Natural killer cell (primary cell): ENCODE data around the gene NTHL1. TPM values are rescaled to one million over a fixed set of nuclear protein-coding genes. Genes with fewer than 3 reads are reported as not detected.

Source experiments
- ATAC-seq, 3 donors: fragments of 150-1000 bp in 2 of 3; fragments of 200-7000 bp in 1 of 3; cut with Tn5 transposase; 1 replicate in 1 of 3; 2 replicates in 2 of 3; pipeline ENCODE4 v1.10.0; 2021; ENCODE audit warnings: mild to moderate bottlenecking in 2 of 3, moderate library complexity in 2 of 3
- DNase-seq, 2 donors: peaks; one replicate each; pipeline versions ENCODE4 v3.0.0 to v3.0.0-alpha.2; 2013 to 2021; ENCODE audit warnings: mixed read lengths in 1 of 2
- H3K27ac ChIP-seq: one replicate; pipeline ENCODE4 v1.5.1; 2013; ENCODE audit warnings: mild to moderate bottlenecking, low read length
- H3K27me3 ChIP-seq: one replicate; pipeline ENCODE4 v1.6.1; 2013; ENCODE audit warnings: low read length; ENCODE audit not compliant: control insufficient read depth, insufficient read depth
- H3K36me3 ChIP-seq: one replicate; pipeline ENCODE4 v1.6.1; 2013; ENCODE audit warnings: low read length; ENCODE audit not compliant: control insufficient read depth, insufficient read depth
- H3K4me1 ChIP-seq: one replicate; pipeline ENCODE4 v1.6.1; 2013; ENCODE audit warnings: low read length; ENCODE audit not compliant: control insufficient read depth, insufficient read depth
- H3K4me3 ChIP-seq: one replicate; pipeline ENCODE4 v1.5.1; 2013; ENCODE audit warnings: low read length
- H3K9me3 ChIP-seq: one replicate; pipeline ENCODE4 v1.6.1; 2013; ENCODE audit warnings: low read length; ENCODE audit not compliant: control insufficient read depth, insufficient read depth
- H3K27ac Mint-ChIP-seq, 2 donors: one replicate each; pipeline ENCODE4 v1.8.0; 2022; ENCODE audit warnings: mild to moderate bottlenecking in 2 of 2, mixed read lengths in 2 of 2, moderate library complexity in 1 of 2
- H3K27me3 Mint-ChIP-seq, 2 donors: one replicate each; pipeline ENCODE4 v1.8.0; 2022; ENCODE audit warnings: low read depth in 2 of 2, mixed read lengths in 2 of 2
- H3K36me3 Mint-ChIP-seq: one replicate; pipeline ENCODE4 v1.8.0; 2022; ENCODE audit warnings: mixed read lengths
- H3K4me1 Mint-ChIP-seq, 2 donors: one replicate each; pipeline ENCODE4 v1.8.0; 2022; ENCODE audit warnings: mixed read lengths in 2 of 2
- H3K4me3 Mint-ChIP-seq: one replicate; pipeline ENCODE4 v1.8.0; 2022; ENCODE audit warnings: mild to moderate bottlenecking, moderate library complexity, mixed read lengths
- H3K9me3 Mint-ChIP-seq, 2 donors: one replicate each; pipeline ENCODE4 v1.8.0; 2022; ENCODE audit warnings: mixed read lengths in 2 of 2
- WGBS: methylation state at CpG from one replicate; pipeline ENCODE4 v1.1.7; 2013; ENCODE audit warnings: missing lambda C conversion rate; ENCODE audit not compliant: insufficient coverage; 5-methylcytosine and 5-hydroxymethylcytosine counted together
- intact Hi-C: fragments of 100-400 bp; cut with micrococcal nuclease; formaldehyde crosslinking; loops from one replicate; pipeline ENCODE4 v1.14.2; 2022
- total RNA-seq, 4 donors: library from RNA; stranded (reverse); fragments of 120-200 nt in 1 of 4; gene quantifications; one replicate each; pipeline versions ENCODE4 v1.2.3 to v1.2.4, GENCODE V29; 2013 to 2022
- TF ChIP-seq, protein P1 (sequence below): fragments of 200-600 bp; IDR thresholded peaks from one replicate; pipeline ENCODE4 v1.8.0; 2022; ENCODE audit warnings: antibody characterized with exemption

The NTHL1 gene
- total RNA-seq, 3 donors from 2014 or later (not counting 1 experiment from before 2014, with no cell fraction given): 8.7 to 12.9 (median 9.7) TPM

DNA sequence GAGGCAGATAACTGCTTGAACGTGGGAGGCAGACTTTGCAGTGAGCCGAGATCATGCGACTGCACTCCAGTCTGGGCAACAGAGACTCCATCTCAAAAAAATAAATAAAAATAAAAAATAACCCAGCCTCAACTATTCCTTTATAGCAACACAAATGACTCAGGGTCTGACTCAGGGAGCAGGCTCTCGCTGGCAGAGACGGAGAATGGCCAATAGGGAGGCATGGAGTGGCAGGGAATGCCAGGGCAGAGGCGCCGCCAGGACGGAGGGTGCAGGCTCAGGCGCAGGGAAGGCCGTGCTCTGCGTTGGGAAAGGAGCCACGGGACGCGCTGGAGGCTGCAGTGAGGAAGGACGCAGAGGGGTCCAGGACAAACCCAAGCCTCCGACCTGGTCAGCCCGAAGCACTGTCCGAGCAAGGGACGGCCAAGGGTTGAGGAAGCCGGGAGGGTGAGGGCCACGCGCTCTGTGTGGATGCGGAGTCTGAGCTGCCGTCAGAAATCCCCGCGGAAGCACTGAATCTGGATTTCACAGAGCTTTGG, 47.8 kb upstream of the NTHL1 start:
- Mint-ChIP-seq H3K4me1 (no peaks in the 10 kb centered on the region), H3K36me3 (no peaks in the 10 kb centered on the region), H3K27me3 (no peaks in the 10 kb centered on the region), H3K27ac (no peak overlapping the region), H3K9me3 (no peaks in the 10 kb centered on the region), H3K4me3 (no peak overlapping the region)
- intact Hi-C loops: no loop called here
- TF ChIP-seq, protein P1, sequence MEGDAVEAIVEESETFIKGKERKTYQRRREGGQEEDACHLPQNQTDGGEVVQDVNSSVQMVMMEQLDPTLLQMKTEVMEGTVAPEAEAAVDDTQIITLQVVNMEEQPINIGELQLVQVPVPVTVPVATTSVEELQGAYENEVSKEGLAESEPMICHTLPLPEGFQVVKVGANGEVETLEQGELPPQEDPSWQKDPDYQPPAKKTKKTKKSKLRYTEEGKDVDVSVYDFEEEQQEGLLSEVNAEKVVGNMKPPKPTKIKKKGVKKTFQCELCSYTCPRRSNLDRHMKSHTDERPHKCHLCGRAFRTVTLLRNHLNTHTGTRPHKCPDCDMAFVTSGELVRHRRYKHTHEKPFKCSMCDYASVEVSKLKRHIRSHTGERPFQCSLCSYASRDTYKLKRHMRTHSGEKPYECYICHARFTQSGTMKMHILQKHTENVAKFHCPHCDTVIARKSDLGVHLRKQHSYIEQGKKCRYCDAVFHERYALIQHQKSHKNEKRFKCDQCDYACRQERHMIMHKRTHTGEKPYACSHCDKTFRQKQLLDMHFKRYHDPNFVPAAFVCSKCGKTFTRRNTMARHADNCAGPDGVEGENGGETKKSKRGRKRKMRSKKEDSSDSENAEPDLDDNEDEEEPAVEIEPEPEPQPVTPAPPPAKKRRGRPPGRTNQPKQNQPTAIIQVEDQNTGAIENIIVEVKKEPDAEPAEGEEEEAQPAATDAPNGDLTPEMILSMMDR: no peak
- no peaks in the 10 kb centered on the region for H3K4me1 ChIP-seq
- DNase-seq (no peak), ATAC-seq (no peak)
- H3K9me3 ChIP-seq: no peaks in the 10 kb centered on the region
- H3K27ac ChIP-seq: no peak overlapping the region
- H3K4me3 ChIP-seq: no peak overlapping the region
- H3K36me3 ChIP-seq: peaks cover 12% of the 10 kb centered on the region
- WGBS: 98% methylated on average over 26 of the region's 26 CpGs
- no peaks in the 10 kb centered on the region for H3K27me3 ChIP-seq

DNA sequence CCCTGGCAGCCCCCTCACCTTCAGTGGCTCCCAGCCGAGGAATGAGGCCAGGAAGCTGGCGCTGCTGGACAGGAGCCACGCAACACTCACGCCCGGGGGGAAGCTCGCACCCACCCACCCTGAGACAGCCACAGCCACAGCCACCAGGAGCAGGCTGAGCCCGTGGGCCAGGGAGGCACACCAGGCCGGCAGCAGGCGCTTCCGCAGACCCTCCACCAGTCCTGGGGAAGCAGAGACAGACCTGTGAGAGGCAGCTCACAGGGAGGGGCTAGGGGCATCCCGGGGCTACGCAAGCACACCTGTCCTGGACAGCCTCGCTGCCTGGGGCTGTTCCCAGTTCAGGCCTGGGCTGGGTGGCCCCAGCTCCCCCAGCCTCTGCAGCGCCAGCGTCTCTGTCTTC, 46.2 kb upstream of the NTHL1 start:
- TF ChIP-seq, protein P1: no peak
- peaks cover 14% of the 10 kb centered on the region for H3K36me3 ChIP-seq
- H3K27ac ChIP-seq: no peak overlapping the region
- H3K27me3 ChIP-seq: no peaks in the 10 kb centered on the region
- WGBS: 93% methylated on average over 15 of the region's 15 CpGs
- Mint-ChIP-seq H3K27ac (no peak overlapping the region), H3K4me3 (no peak overlapping the region), H3K4me1 (no peaks in the 10 kb centered on the region), H3K36me3 (no peaks in the 10 kb centered on the region), H3K27me3 (no peaks in the 10 kb centered on the region), H3K9me3 (no peaks in the 10 kb centered on the region)
- no peaks in the 10 kb centered on the region for H3K9me3 ChIP-seq
- H3K4me3 ChIP-seq: no peak overlapping the region
- DNase-seq: no peak
- H3K4me1 ChIP-seq: no peaks in the 10 kb centered on the region
- intact Hi-C loops: no loop called here
- no peak for ATAC-seq

DNA sequence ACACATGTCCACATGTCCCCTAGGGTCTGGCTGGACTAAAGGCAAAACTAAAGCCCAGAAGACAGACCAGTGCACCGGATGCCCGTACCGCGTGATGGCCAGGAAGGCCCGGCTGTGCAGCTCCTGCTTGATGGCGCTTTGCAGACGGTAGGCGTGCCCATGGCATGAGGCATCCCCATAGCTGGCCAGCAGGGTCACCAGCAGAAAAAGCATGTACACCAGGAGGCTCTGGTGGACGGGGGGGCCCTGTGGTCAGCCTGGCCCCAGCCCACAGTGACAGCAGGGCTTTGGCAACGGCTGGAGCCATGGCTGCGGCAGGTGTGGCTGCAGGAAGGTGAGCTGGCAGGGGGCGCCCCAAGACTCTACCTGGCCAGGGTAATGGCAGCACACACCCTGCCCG, 45.2 kb upstream of the NTHL1 start:
- H3K27ac ChIP-seq: no peak overlapping the region
- WGBS: 96% methylated on average over 13 of the region's 13 CpGs
- H3K4me3 ChIP-seq: no peak overlapping the region
- H3K4me1 ChIP-seq: no peaks in the 10 kb centered on the region
- DNase-seq (no peak), ATAC-seq (no peak)
- intact Hi-C loops: no loop called here
- no peaks in the 10 kb centered on the region for H3K27me3 ChIP-seq
- H3K4me1 Mint-ChIP-seq: no peaks in the 10 kb centered on the region
- peaks cover 21% of the 10 kb centered on the region for H3K36me3 ChIP-seq
- no peaks in the 10 kb centered on the region for H3K9me3 ChIP-seq
- H3K27ac Mint-ChIP-seq: no peak overlapping the region
- TF ChIP-seq, protein P1: no peak
- H3K36me3 Mint-ChIP-seq: no peaks in the 10 kb centered on the region
- H3K27me3 Mint-ChIP-seq: no peaks in the 10 kb centered on the region
- no peak overlapping the region for H3K4me3 Mint-ChIP-seq
- H3K9me3 Mint-ChIP-seq: no peaks in the 10 kb centered on the region

DNA sequence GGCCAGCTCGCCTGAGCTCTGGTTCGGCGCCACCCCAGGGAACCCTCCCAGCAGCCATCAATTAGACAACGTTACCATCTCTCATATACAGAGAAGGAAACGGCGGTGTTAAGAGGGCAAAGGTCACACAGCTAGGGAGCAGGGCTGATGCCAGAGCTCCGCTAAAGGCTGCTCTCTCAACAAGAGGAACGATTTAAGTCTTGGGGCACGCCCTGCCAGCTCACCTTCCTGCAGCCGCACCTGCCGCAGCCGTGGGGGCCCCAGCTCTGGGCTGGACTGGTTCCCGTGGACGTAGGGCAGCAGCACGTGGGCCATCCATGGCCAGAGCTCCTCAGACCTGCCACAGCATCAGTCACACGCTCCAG, 44.6 kb upstream of the NTHL1 start:
- Histone ChIP-seq H3K4me1 (no peaks in the 10 kb centered on the region), H3K4me3 (no peak overlapping the region), H3K27ac (no peak overlapping the region), H3K9me3 (no peaks in the 10 kb centered on the region), H3K36me3 (peaks cover 25% of the 10 kb centered on the region), H3K27me3 (no peaks in the 10 kb centered on the region)
- ATAC-seq (no peak), DNase-seq (no peak)
- Mint-ChIP-seq H3K36me3 (no peaks in the 10 kb centered on the region), H3K27me3 (no peaks in the 10 kb centered on the region), H3K4me3 (no peak overlapping the region), H3K4me1 (no peaks in the 10 kb centered on the region), H3K27ac (no peak overlapping the region), H3K9me3 (no peaks in the 10 kb centered on the region)
- 97% methylated on average over 16 of the region's 16 CpGs for WGBS
- intact Hi-C loops: no loop called here
- TF ChIP-seq, protein P1: no peak
